SK-N-SH treated with all-trans-retinoic acid at 6 μM for 48 hours (cell line): ENCODE results near the gene CPNE8.

Source experiments
- ARNTL ChIP-seq: fragments of 450-650 bp; formaldehyde crosslinking; IDR thresholded peaks from 2 replicates; pipeline ENCODE4 v1.5.0; 2020; ENCODE audit warnings: low read depth, mild to moderate bottlenecking, moderate library complexity, borderline replicate concordance
- BACH2 ChIP-seq: fragments of 250-450 bp; sonication (Bioruptor Pico); IDR thresholded peaks from 2 replicates; pipeline ENCODE4 v1.9.0; 2021; ENCODE audit warnings: mild to moderate bottlenecking, borderline replicate concordance
- ESRRG ChIP-seq: fragments of 250-450 bp; sonication (Bioruptor Pico); IDR thresholded peaks from 2 replicates; pipeline ENCODE4 v1.6.1; 2021; ENCODE audit warnings: mild to moderate bottlenecking
- GLIS3 ChIP-seq: fragments of 250-450 bp; sonication (Bioruptor Pico); IDR thresholded peaks from 2 replicates; pipeline ENCODE4 v1.5.0; 2020; ENCODE audit warnings: mild to moderate bottlenecking, moderate library complexity
- ISL1 ChIP-seq: fragments of 250-450 bp; sonication (Bioruptor Pico); IDR thresholded peaks from 2 replicates; pipeline ENCODE4 v2.1.2; 2022; ENCODE audit warnings: mild to moderate bottlenecking, moderate library complexity
- RARB ChIP-seq: fragments of 250-450 bp; sonication (Bioruptor Pico); IDR thresholded peaks from 2 replicates; pipeline ENCODE4 v1.8.0; 2021; ENCODE audit warnings: mild to moderate bottlenecking, moderate library complexity
- SNAI2 ChIP-seq: fragments of 250-450 bp; sonication (Bioruptor Pico); IDR thresholded peaks from 2 replicates; pipeline ENCODE4 v1.5.0; 2020; ENCODE audit warnings: mild to moderate bottlenecking, moderate library complexity
- ZC3H10 ChIP-seq: fragments of 250-450 bp; sonication (Bioruptor Pico); IDR thresholded peaks from 2 replicates; pipeline ENCODE4 v1.5.1; 2021; ENCODE audit warnings: mild to moderate bottlenecking, moderate library complexity
- ZFP3 ChIP-seq: fragments of 250-450 bp; sonication (Bioruptor Pico); IDR thresholded peaks from 2 replicates; pipeline ENCODE4 v1.5.0; 2020; ENCODE audit warnings: mild to moderate bottlenecking, moderate library complexity
- ZFP30 ChIP-seq: fragments of 450-650 bp; formaldehyde crosslinking; IDR thresholded peaks from 2 replicates; pipeline ENCODE4 v1.5.0; 2022; ENCODE audit warnings: mild to moderate bottlenecking, moderate library complexity
- TF ChIP-seq, protein P1 (sequence below): fragments of 250-450 bp; sonication (Bioruptor Pico); IDR thresholded peaks from 2 replicates; pipeline ENCODE4 v1.5.1; 2020; ENCODE audit warnings: low read depth, mild to moderate bottlenecking, moderate library complexity
- TF ChIP-seq, protein P2 (sequence below): fragments of 250-450 bp; sonication (Bioruptor Pico); IDR thresholded peaks from 2 replicates; pipeline ENCODE4 v1.8.0; 2021; ENCODE audit warnings: low read depth, mild to moderate bottlenecking, moderate library complexity, borderline replicate concordance
- TF ChIP-seq, protein P3 (sequence below): fragments of 250-450 bp; sonication (Bioruptor Pico); IDR thresholded peaks from 2 replicates; pipeline ENCODE4 v1.8.0; 2020; ENCODE audit warnings: mild to moderate bottlenecking, moderate library complexity, borderline replicate concordance

- TF ChIP-seq ESRRG (CRISPR knock-in tag) = no peak
- TF ChIP-seq ZFP3 (CRISPR knock-in tag) = no peak
- TF ChIP-seq ZC3H10 (CRISPR knock-in tag) = no peak
- no peak for TF ChIP-seq ARNTL (CRISPR knock-in tag)
- TF ChIP-seq BACH2 = no peak
- no peak for TF ChIP-seq GLIS3
- TF ChIP-seq, protein P1, sequence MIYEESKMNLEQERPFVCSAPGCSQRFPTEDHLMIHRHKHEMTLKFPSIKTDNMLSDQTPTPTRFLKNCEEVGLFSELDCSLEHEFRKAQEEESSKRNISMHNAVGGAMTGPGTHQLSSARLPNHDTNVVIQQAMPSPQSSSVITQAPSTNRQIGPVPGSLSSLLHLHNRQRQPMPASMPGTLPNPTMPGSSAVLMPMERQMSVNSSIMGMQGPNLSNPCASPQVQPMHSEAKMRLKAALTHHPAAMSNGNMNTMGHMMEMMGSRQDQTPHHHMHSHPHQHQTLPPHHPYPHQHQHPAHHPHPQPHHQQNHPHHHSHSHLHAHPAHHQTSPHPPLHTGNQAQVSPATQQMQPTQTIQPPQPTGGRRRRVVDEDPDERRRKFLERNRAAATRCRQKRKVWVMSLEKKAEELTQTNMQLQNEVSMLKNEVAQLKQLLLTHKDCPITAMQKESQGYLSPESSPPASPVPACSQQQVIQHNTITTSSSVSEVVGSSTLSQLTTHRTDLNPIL (CRISPR knock-in tag) = no peak
- TF ChIP-seq RARB = no peak
- TF ChIP-seq, protein P2, sequence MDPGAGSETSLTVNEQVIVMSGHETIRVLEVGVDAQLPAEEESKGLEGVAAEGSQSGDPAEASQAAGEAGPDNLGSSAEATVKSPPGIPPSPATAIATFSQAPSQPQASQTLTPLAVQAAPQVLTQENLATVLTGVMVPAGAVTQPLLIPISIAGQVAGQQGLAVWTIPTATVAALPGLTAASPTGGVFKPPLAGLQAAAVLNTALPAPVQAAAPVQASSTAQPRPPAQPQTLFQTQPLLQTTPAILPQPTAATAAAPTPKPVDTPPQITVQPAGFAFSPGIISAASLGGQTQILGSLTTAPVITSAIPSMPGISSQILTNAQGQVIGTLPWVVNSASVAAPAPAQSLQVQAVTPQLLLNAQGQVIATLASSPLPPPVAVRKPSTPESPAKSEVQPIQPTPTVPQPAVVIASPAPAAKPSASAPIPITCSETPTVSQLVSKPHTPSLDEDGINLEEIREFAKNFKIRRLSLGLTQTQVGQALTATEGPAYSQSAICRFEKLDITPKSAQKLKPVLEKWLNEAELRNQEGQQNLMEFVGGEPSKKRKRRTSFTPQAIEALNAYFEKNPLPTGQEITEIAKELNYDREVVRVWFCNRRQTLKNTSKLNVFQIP (CRISPR knock-in tag) = no peak
- no peak for TF ChIP-seq SNAI2 (CRISPR knock-in tag)
- TF ChIP-seq ISL1 (CRISPR knock-in tag) = no peak
- TF ChIP-seq, protein P3, sequence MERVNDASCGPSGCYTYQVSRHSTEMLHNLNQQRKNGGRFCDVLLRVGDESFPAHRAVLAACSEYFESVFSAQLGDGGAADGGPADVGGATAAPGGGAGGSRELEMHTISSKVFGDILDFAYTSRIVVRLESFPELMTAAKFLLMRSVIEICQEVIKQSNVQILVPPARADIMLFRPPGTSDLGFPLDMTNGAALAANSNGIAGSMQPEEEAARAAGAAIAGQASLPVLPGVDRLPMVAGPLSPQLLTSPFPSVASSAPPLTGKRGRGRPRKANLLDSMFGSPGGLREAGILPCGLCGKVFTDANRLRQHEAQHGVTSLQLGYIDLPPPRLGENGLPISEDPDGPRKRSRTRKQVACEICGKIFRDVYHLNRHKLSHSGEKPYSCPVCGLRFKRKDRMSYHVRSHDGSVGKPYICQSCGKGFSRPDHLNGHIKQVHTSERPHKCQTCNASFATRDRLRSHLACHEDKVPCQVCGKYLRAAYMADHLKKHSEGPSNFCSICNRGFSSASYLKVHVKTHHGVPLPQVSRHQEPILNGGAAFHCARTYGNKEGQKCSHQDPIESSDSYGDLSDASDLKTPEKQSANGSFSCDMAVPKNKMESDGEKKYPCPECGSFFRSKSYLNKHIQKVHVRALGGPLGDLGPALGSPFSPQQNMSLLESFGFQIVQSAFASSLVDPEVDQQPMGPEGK = no peak
- TF ChIP-seq ZFP30 = no peak
Observed at GRCh38 chr12:38892087-38892786, 13.2 kb downstream of the CPNE8 start.
